ENCODE data around the gene PLA2G4B.

DNA sequence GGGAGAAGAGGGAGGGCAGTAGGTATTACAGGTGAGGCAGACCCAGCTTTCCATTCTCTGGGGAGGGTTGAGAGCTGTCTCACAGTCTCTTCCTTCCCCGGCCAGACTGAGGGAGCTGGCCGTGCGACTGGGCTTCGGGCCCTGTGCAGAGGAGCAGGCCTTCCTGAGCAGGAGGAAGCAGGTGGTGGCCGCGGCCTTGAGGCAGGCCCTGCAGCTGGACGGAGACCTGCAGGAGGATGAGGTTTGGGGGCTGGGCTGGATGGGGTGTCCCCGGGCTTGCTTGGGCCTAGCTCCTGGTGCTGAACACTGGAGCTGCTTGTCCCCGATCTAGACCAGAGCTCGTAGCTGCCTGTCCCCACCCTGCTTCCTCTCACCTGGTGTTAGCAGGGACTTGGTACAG lies 4.9 kb downstream of the PLA2G4B start:
- TF ChIP-seq, protein P1, sequence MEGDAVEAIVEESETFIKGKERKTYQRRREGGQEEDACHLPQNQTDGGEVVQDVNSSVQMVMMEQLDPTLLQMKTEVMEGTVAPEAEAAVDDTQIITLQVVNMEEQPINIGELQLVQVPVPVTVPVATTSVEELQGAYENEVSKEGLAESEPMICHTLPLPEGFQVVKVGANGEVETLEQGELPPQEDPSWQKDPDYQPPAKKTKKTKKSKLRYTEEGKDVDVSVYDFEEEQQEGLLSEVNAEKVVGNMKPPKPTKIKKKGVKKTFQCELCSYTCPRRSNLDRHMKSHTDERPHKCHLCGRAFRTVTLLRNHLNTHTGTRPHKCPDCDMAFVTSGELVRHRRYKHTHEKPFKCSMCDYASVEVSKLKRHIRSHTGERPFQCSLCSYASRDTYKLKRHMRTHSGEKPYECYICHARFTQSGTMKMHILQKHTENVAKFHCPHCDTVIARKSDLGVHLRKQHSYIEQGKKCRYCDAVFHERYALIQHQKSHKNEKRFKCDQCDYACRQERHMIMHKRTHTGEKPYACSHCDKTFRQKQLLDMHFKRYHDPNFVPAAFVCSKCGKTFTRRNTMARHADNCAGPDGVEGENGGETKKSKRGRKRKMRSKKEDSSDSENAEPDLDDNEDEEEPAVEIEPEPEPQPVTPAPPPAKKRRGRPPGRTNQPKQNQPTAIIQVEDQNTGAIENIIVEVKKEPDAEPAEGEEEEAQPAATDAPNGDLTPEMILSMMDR (IDR thresholded peaks at IDR 0.05; ENCODE audit: low read depth, low read length): no peak
- TF ChIP-seq EZH2phosphoT487 (IDR thresholded peaks at IDR 0.05; ENCODE audit: low read depth): no peak
